Measurements from ENCODE around the gene IFRD2.

DNA sequence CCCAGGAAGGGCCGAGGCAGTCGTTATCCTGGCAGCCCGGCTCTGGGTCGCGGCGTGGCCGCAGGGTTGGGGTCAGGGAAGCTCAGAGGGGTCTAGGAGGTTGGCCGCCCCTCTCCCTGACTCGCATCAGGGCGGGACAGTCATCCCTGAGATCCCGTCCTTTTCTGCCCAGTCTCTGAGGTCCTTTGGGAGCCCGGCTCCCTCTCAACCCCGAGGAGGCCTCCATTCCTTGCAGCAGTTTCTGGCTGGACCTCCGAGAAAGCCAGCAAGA, 29.8 kb upstream of the IFRD2 start:
- TF ChIP-seq, protein P1, sequence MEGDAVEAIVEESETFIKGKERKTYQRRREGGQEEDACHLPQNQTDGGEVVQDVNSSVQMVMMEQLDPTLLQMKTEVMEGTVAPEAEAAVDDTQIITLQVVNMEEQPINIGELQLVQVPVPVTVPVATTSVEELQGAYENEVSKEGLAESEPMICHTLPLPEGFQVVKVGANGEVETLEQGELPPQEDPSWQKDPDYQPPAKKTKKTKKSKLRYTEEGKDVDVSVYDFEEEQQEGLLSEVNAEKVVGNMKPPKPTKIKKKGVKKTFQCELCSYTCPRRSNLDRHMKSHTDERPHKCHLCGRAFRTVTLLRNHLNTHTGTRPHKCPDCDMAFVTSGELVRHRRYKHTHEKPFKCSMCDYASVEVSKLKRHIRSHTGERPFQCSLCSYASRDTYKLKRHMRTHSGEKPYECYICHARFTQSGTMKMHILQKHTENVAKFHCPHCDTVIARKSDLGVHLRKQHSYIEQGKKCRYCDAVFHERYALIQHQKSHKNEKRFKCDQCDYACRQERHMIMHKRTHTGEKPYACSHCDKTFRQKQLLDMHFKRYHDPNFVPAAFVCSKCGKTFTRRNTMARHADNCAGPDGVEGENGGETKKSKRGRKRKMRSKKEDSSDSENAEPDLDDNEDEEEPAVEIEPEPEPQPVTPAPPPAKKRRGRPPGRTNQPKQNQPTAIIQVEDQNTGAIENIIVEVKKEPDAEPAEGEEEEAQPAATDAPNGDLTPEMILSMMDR (IDR thresholded peaks at IDR 0.05) = no peak
- TF ChIP-seq EP300 (IDR thresholded peaks at IDR 0.05) (no peak), POLR2AphosphoS5 (IDR thresholded peaks at IDR 0.05) (peak in 2 of 4 donors; percentile 23 to 28), POLR2A (IDR thresholded peaks at IDR 0.05) (no peak)

All from sigmoid colon (tissue), 4 donors.